H9 (cell line): ENCODE data around the gene PHKG1. TPM values are rescaled to one million over a fixed set of nuclear protein-coding genes. Genes with fewer than 3 reads are reported as not detected.

ENCODE experiments used
- DNase-seq: peaks from one replicate; pipeline ENCODE4 v3.0.0-alpha.2; 2017
- H2AFZ ChIP-seq: one replicate; pipeline ENCODE4 v1.6.1; 2013; ENCODE audit warnings: mild to moderate bottlenecking, low read length, control low read depth, moderate library complexity
- H2AK5ac ChIP-seq: 2 replicates; pipeline ENCODE4 v1.6.1; 2013; ENCODE audit warnings: low read length, control low read depth, mixed read lengths; ENCODE audit not compliant: insufficient read length
- H2BK120ac ChIP-seq: one replicate; pipeline ENCODE4 v1.6.1; 2013; ENCODE audit warnings: low read depth, mild to moderate bottlenecking, low read length, control low read depth, inconsistent platforms; ENCODE audit not compliant: poor library complexity, severe bottlenecking
- H2BK12ac ChIP-seq: 2 replicates; pipeline ENCODE4 v1.6.1; 2013; ENCODE audit warnings: low read length, control low read depth, mixed read lengths, low read depth; ENCODE audit not compliant: insufficient read length
- H2BK15ac ChIP-seq: 2 replicates; pipeline ENCODE4 v1.6.1; 2013; ENCODE audit warnings: low read depth, low read length, control low read depth
- H2BK20ac ChIP-seq: one replicate; pipeline ENCODE4 v1.6.1; 2013; ENCODE audit warnings: low read depth, mild to moderate bottlenecking, low read length, control low read depth, inconsistent platforms; ENCODE audit not compliant: poor library complexity, severe bottlenecking
- H2BK5ac ChIP-seq: 2 replicates; pipeline ENCODE4 v1.6.1; 2013; ENCODE audit warnings: low read length, control low read depth, mixed read lengths; ENCODE audit not compliant: insufficient read length
- H3K14ac ChIP-seq: 2 replicates; pipeline ENCODE4 v1.6.1; 2013; ENCODE audit warnings: low read length, control low read depth; ENCODE audit not compliant: insufficient read depth
- H3K18ac ChIP-seq: 2 replicates; pipeline ENCODE4 v1.6.1; 2013; ENCODE audit warnings: low read depth, mild to moderate bottlenecking, mixed read lengths, low read length, control low read depth; ENCODE audit not compliant: insufficient read length
- H3K23ac ChIP-seq: 2 replicates; pipeline ENCODE4 v1.6.1; 2013; ENCODE audit warnings: low read length, control low read depth, mixed read lengths, low read depth; ENCODE audit not compliant: insufficient read length
- H3K23me2 ChIP-seq: 2 replicates; pipeline ENCODE4 v1.6.1; 2013; ENCODE audit warnings: low read depth, mild to moderate bottlenecking, mixed read lengths, low read length, control low read depth; ENCODE audit not compliant: insufficient read length, poor library complexity, severe bottlenecking
- H3K27ac ChIP-seq: 2 replicates; pipeline ENCODE4 v1.5.1; 2013; ENCODE audit warnings: low read length, control low read depth, mixed read lengths, low read depth; ENCODE audit not compliant: insufficient read length
- H3K27me3 ChIP-seq: 2 replicates; pipeline ENCODE4 v1.6.1; 2013; ENCODE audit warnings: low read length, control low read depth, inconsistent platforms; ENCODE audit not compliant: insufficient read depth
- H3K4ac ChIP-seq: 2 replicates; pipeline ENCODE4 v1.6.1; 2013; ENCODE audit warnings: low read depth, mild to moderate bottlenecking, control low read depth, inconsistent platforms, low read length, moderate library complexity
- H3K4me1 ChIP-seq: 2 replicates; pipeline ENCODE4 v1.6.1; 2013; ENCODE audit warnings: low read length, control low read depth, inconsistent platforms; ENCODE audit not compliant: insufficient read depth
- H3K4me2 ChIP-seq: 2 replicates; pipeline ENCODE4 v1.6.1; 2013; ENCODE audit warnings: low read length, control low read depth, mixed read lengths; ENCODE audit not compliant: insufficient read length, insufficient read depth
- H3K56ac ChIP-seq: 2 replicates; pipeline ENCODE4 v1.6.1; 2013; ENCODE audit warnings: low read depth, mild to moderate bottlenecking, mixed read lengths, low read length, control low read depth; ENCODE audit not compliant: insufficient read length
- H3K79me1 ChIP-seq: 2 replicates; pipeline ENCODE4 v1.6.1; 2013; ENCODE audit warnings: low read depth, mild to moderate bottlenecking, moderate library complexity, low read length, control low read depth, inconsistent platforms; ENCODE audit not compliant: insufficient read depth, poor library complexity, severe bottlenecking
- H3K79me2 ChIP-seq: 2 replicates; pipeline ENCODE4 v1.6.1; 2013; ENCODE audit warnings: low read length, control low read depth, inconsistent platforms; ENCODE audit not compliant: insufficient read depth
- H3K9ac ChIP-seq: 2 replicates; pipeline ENCODE4 v1.6.1; 2013; ENCODE audit warnings: low read length, control low read depth, mixed read lengths; ENCODE audit not compliant: insufficient read length; ENCODE audit errors: extremely low read depth
- H3K9me3 ChIP-seq: one replicate; pipeline ENCODE4 v1.6.1; 2013; ENCODE audit warnings: low read depth, low read length, inconsistent platforms; ENCODE audit not compliant: control insufficient read depth
- H3T11ph ChIP-seq: one replicate; pipeline ENCODE4 v1.6.1; 2013; ENCODE audit warnings: mild to moderate bottlenecking, low read length, control low read depth, inconsistent platforms
- H4K20me1 ChIP-seq: one replicate; pipeline ENCODE4 v1.6.1; 2013; ENCODE audit not compliant: control insufficient read depth, insufficient read length, insufficient read depth
- H4K5ac ChIP-seq: 2 replicates; pipeline ENCODE4 v1.6.1; 2013; ENCODE audit warnings: low read depth, mild to moderate bottlenecking, mixed read lengths, low read length, control low read depth; ENCODE audit not compliant: insufficient read length
- H4K8ac ChIP-seq: replicated peaks from 2 replicates; pipeline ENCODE4 v1.6.1; 2013; ENCODE audit warnings: low read length, control low read depth, mixed read lengths, low read depth; ENCODE audit not compliant: insufficient read length
- H4K91ac ChIP-seq: 2 replicates; pipeline ENCODE4 v1.6.1; 2013; ENCODE audit warnings: low read depth, mild to moderate bottlenecking, moderate library complexity, mixed read lengths, low read length, control low read depth; ENCODE audit not compliant: insufficient read length
- H3K27ac Mint-ChIP-seq, 3 experiments: 2 replicates in 2 of 3; 3 replicates in 1 of 3; pipeline ENCODE4 v1.8.0; 2020 to 2021; ENCODE audit warnings: mixed read lengths in 3 of 3, mild to moderate bottlenecking in 1 of 3, moderate library complexity in 1 of 3
- H3K27me3 Mint-ChIP-seq: 2 replicates; pipeline ENCODE4 v1.8.0; 2021; ENCODE audit warnings: low read depth, mild to moderate bottlenecking, moderate library complexity, mixed read lengths
- H3K36me3 Mint-ChIP-seq, 3 experiments: 2 replicates in 2 of 3; 3 replicates in 1 of 3; pipeline ENCODE4 v1.8.0; 2020 to 2021; ENCODE audit warnings: low read depth in 3 of 3, mixed read lengths in 3 of 3; ENCODE audit not compliant: insufficient read depth in 1 of 3
- H3K4me1 Mint-ChIP-seq, 2 experiments: 2 replicates each; pipeline ENCODE4 v1.8.0; 2020; ENCODE audit warnings: mixed read lengths in 2 of 2
- H3K4me3 Mint-ChIP-seq, 2 experiments: 2 replicates in 1 of 2; 3 replicates in 1 of 2; pipeline ENCODE4 v1.8.0; 2020 to 2021; ENCODE audit warnings: mild to moderate bottlenecking in 2 of 2, mixed read lengths in 2 of 2, moderate library complexity in 1 of 2
- H3K9me3 Mint-ChIP-seq, 2 experiments: 2 replicates in 1 of 2; 3 replicates in 1 of 2; pipeline ENCODE4 v1.8.0; 2020; ENCODE audit warnings: mild to moderate bottlenecking in 2 of 2, mixed read lengths in 2 of 2, moderate library complexity in 1 of 2
- WGBS: extraction: QIAGEN DNeasy Blood & Tissue Kit; methylation state at CpG from one replicate; pipeline ENCODE4 v1.1.7; 2013; ENCODE audit warnings: missing lambda C conversion rate, low lambda C conversion rate, mixed read lengths; ENCODE audit not compliant: insufficient read length; ENCODE audit errors: extremely low coverage; 5-methylcytosine and 5-hydroxymethylcytosine counted together
- total RNA-seq: library from RNA; stranded (reverse); gene quantifications from 2 replicates; pipeline ENCODE4 v1.2.1, GENCODE V29; 2021
- TF ChIP-seq, protein P1 (sequence below): fragments of 200-600 bp; sonication (generic); conservative IDR thresholded peaks from 3 replicates; pipeline ENCODE4 v1.8.0; 2021; ENCODE audit warnings: antibody characterized with exemption, mild to moderate bottlenecking

Gene PHKG1
- total RNA-seq, 1 experiment from 2014 or later = 0.42 TPM

DNA sequence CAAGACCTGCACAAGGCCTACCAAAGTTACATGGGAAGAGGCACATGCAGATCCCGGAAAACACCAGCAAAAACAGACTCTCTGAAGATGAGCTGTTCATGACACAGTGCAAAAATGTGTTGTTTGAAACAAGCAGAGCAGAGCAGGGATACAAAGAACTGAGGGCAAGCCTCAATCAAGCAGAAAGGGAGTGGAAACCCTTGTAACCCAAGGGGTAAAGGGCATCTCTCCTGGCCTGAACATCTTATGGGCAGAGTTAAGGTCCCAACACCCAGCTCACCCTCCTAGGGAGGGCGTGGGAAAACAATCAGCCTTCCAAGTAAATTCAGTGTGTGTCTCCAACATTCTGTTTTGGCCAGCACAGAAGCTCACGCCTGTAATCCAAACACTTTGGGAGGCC lies 52.0 kb downstream of the PHKG1 start:
- H2BK20ac ChIP-seq = no peak overlapping the region
- Mint-ChIP-seq H3K4me1 (no peaks in the 10 kb centered on the region), H3K27me3 (no peaks in the 10 kb centered on the region), H3K36me3 (peaks cover 21 to 28% (median 23%) of the 10 kb centered on the region in 3 experiments), H3K9me3 (no peaks in the 10 kb centered on the region), H3K4me3 (no peak overlapping the region), H3K27ac (no peak overlapping the region)
- H3K9ac ChIP-seq = no peak overlapping the region
- H2BK12ac ChIP-seq = no peak overlapping the region
- H3K4me2 ChIP-seq = no peak overlapping the region
- H2BK15ac ChIP-seq = no peak overlapping the region
- no peak overlapping the region for H3K18ac ChIP-seq
- no peak overlapping the region for H4K91ac ChIP-seq
- no peak overlapping the region for H3K4ac ChIP-seq
- H2BK120ac ChIP-seq = no peak overlapping the region
- no peaks in the 10 kb centered on the region for H4K20me1 ChIP-seq
- no peaks in the 10 kb centered on the region for H3K9me3 ChIP-seq
- no peak overlapping the region for H2BK5ac ChIP-seq
- no CpG with 5 or more reads among the region's 3 CpGs for WGBS
- H3K56ac ChIP-seq = no peak overlapping the region
- no peak overlapping the region for H3K23ac ChIP-seq
- no peak overlapping the region for H2AFZ ChIP-seq
- no peaks in the 10 kb centered on the region for H3K23me2 ChIP-seq
- H3K27ac ChIP-seq = no peak overlapping the region
- no peak for DNase-seq
- no peak overlapping the region for H3K14ac ChIP-seq
- H3K27me3 ChIP-seq = no peaks in the 10 kb centered on the region
- no peaks in the 10 kb centered on the region for H3K79me2 ChIP-seq
- H2AK5ac ChIP-seq = no peak overlapping the region
- TF ChIP-seq, protein P1, sequence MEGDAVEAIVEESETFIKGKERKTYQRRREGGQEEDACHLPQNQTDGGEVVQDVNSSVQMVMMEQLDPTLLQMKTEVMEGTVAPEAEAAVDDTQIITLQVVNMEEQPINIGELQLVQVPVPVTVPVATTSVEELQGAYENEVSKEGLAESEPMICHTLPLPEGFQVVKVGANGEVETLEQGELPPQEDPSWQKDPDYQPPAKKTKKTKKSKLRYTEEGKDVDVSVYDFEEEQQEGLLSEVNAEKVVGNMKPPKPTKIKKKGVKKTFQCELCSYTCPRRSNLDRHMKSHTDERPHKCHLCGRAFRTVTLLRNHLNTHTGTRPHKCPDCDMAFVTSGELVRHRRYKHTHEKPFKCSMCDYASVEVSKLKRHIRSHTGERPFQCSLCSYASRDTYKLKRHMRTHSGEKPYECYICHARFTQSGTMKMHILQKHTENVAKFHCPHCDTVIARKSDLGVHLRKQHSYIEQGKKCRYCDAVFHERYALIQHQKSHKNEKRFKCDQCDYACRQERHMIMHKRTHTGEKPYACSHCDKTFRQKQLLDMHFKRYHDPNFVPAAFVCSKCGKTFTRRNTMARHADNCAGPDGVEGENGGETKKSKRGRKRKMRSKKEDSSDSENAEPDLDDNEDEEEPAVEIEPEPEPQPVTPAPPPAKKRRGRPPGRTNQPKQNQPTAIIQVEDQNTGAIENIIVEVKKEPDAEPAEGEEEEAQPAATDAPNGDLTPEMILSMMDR = no peak
- no peaks in the 10 kb centered on the region for H3K4me1 ChIP-seq
- H3K79me1 ChIP-seq = no peaks in the 10 kb centered on the region
- no peak overlapping the region for H3T11ph ChIP-seq
- H4K5ac ChIP-seq = no peak overlapping the region
- H4K8ac ChIP-seq = no peak overlapping the region
